GM19455 (cell line): ENCODE data around the gene MOB3B.

Source experiments
- ATAC-seq: cut with Tn5 transposase; IDR thresholded peaks from one replicate; pipeline ENCODE4 v1.9.1; 2021; ENCODE audit not compliant: unreplicated experiment

The MOB3B gene

DNA sequence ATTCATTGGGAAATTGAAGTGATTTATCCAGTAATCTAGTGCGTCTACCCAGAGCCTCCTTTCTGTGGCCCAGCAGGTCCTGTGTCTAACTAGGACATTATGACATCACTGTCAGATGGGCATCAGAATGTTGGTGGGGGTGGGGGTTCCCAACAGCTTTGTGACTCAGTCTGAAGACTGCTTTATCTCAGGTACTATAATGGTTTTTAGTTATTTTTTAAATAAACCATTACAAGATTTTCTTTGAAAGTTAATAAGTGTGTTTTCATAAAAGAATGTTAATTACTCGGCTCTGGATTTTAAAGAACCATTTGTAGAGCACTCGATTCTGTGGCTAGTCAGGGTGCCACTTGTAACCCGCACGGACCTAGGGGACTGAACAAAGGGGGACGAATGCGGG lies 232.6 kb downstream of the MOB3B start, which contains the start of gene EQTN:
EQTN (minus strand) TSS at position 101 of the 400 bp plus-strand sequence; CDS start at position 6, 95 bp downstream.
- no peak for ATAC-seq

- no peak for ATAC-seq
Measured at GRCh38 chr9:27293996-27294395, 235.6 kb downstream of the MOB3B start.

DNA sequence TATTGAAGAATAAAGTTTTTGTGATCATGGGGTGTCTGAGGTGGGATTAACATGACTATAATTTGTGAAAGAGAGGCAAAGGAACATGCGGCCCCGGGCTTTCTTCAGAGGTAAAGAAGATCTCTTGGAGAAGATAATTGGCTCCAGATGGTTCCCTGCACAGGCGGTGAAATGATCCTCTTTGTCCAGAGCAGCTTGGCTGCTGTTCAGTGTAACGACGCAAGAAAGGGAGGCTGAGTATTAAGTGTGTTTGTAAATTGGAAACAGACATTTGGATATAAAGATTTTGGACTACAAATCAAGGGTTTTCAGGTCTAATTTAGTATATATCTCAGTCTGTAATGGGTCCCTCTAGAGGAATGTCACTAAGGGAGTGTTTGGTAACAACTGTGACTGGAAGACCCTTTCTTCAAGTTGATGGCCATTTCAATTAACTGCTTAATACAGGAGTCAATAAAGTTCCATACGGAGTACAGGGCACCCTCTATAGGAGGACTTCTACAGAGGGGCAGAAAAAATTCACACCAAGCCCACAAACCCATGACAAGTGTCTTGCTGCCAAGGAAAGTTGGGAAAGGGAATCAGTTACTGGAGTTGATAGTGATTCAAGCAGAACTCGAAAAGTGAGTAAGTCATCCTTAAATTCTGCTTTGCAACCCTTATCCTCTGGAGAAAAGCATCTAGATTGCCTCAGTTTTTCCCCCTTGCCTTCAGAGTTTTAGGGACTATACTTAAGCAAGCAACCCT lies 236.8 kb downstream of the MOB3B start:
- no peak for ATAC-seq

GRCh38 chr9:27291292-27291691 lies 238.3 kb downstream of the MOB3B start:
- ATAC-seq = no peak

GRCh38 chr9:27282269-27282668 lies 247.3 kb downstream of the MOB3B start:
- no peak for ATAC-seq

DNA sequence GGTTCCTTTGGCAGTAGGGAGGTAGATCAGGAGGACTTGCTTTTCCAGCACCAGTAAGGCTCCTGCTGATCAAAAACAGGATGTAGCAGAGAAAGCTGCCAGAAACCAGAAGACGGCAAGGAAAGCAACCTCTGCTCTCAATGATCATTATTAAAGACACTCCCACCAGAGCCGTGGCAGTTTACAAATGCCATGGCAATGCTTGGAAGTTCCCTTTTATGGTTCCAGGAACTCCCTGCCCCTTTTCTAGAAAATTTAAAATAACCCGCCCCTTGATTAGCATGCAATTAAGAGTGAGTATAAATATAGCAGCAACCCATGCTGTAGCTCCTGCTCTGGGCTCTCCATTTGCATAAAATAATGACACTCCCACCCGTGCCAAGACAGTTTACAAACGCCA lies 248.8 kb downstream of the MOB3B start:
- ATAC-seq = no peak

- no peak for ATAC-seq
Measured at GRCh38 chr9:27280249-27280648, 249.4 kb downstream of the MOB3B start.

- no peak for ATAC-seq
Measured at GRCh38 chr9:27279611-27280010, 250.0 kb downstream of the MOB3B start.

DNA sequence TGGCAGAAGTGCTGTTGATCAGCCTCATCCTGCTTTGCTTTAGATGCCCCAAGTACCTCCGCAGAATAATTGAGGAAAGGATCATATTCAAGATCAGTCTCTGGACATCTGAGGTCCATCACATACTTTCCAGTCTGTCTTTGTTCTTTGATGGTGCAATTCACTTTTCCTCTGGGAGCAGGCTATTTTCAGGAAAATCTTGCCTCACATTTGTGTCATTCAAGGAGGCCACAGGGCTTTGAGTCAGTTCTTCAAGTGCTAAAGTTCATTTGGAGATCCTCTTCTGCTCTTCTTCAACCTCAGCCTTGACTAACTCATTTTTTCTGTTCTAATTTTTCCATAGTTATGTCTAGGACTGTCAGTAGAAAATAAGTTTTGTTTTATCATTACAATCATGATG lies 251.2 kb downstream of the MOB3B start:
- no peak for ATAC-seq

DNA sequence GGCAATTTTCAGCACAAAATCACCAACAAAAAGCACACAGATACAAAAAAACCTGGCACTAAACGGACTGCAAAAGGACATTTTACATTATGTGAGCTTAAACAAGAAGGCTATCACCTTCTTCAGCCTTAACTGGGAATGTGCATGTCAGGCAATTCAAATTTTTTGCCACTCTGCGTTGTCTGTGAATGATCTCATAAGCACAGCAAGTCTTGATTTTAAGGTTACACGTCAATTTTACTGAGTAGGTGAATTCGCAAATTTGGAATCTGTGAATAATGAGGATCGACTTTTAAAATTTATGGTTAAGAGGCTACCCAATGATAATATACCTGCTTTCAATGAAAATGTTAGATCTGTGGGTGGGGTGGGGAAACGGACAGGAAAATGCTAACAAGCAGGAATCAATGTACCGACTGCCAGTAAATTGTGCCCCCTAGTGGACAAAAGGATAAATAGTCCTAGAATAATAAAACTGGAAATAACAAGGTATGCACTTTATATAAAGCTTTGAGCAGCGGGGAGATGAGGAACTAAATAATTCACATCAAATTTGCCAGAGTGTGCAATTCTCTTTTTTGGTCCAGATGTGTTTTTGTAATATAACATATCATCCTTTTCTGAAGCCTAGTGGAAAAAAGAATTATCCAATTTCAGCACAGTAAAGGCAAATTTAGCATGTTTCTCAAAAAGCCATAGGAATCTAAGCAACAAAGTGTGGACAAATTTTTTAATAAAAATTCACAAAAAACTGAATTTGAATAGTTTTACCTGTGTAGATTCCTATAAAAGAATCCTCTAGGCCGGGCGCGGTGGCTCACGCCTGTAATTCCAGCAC lies 253.2 kb downstream of the MOB3B start:
- ATAC-seq = no peak
